Testis (tissue), 2 donors: Measurements from ENCODE around the gene LRGUK.

Experiments used
- CTCF ChIP-seq, 3 experiments: fragments of 450-650 bp in 2 of 3; fragments of 200-600 bp in 1 of 3; sonication (generic) in 1 of 3; IDR thresholded peaks; one replicate each; pipeline ENCODE4 v1.5.1; 2016 to 2019; ENCODE audit warnings: antibody characterized with exemption in 3 of 3, mild to moderate bottlenecking in 2 of 3, moderate library complexity in 1 of 3
- POLR2A ChIP-seq: fragments of 450-650 bp; IDR thresholded peaks from one replicate; pipeline ENCODE4 v1.6.1; 2017; ENCODE audit warnings: antibody characterized with exemption, mild to moderate bottlenecking, moderate library complexity

DNA sequence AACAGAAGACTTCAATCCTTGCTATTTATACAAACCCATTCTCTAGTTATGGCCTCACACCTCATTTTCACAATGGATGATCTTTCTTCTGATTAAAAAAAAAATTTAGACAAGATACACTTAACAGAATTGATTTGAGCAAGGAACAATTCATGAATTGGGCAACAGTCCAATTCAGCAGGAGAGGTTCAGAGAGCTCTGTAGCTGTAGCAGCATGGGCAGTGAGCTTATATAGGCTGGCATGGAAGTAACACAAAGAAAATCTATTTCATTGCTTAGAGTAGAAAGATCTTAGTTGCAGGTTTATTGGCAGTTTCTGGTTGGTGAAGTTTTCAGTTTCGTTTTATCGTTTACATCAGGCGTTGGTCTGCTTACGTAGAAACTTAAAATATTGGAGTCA lies 23.0 kb upstream of the LRGUK start:
- no peak for TF ChIP-seq CTCF (IDR thresholded peaks at IDR 0.05)
- no peak for TF ChIP-seq POLR2A
